CD4-positive, alpha-beta T cell treated with Interleukin-2 at 100 ng/mL for 4 hours (primary cell): Measurements from ENCODE around the gene STX17.
"Not testable (repeated sequence)": the region's sequence is repeated elsewhere in the genome, so short reads cannot be mapped to it uniquely, and the experiment has no call there.

Experiments used
- DNase-seq: peaks from one replicate; pipeline ENCODE4 v3.0.0-alpha.2; 2020; ENCODE audit warnings: low spot score

Gene STX17

GRCh38 chr9:99971410-99971809, 65.0 kb downstream of the STX17 start:
- no peak for DNase-seq

- no peak for DNase-seq
Measured at GRCh38 chr9:99973455-99973854, 67.0 kb downstream of the STX17 start.

- no peak for DNase-seq
Measured at GRCh38 chr9:99977033-99977792, 70.8 kb downstream of the STX17 start.

GRCh38 chr9:99978221-99978620, 71.8 kb downstream of the STX17 start:
- no peak for DNase-seq

- DNase-seq: no peak
Measured at GRCh38 chr9:99980598-99980997, 74.1 kb downstream of the STX17 start.

- DNase-seq: no peak
Measured at GRCh38 chr9:99986642-99987041, 80.2 kb downstream of the STX17 start.

- not testable (repeated sequence) for DNase-seq
Measured at GRCh38 chr9:99990508-99990907, 84.1 kb downstream of the STX17 start.

- DNase-seq: no peak
Measured at GRCh38 chr9:99998266-99998665, 91.8 kb downstream of the STX17 start.

GRCh38 chr9:99998866-99999265, 92.4 kb downstream of the STX17 start:
- no peak for DNase-seq

GRCh38 chr9:99999797-100000196, 93.3 kb downstream of the STX17 start:
- no peak for DNase-seq

- DNase-seq: peak; percentile 60
Measured at GRCh38 chr9:100011062-100011681, 104.7 kb downstream of the STX17 start.

GRCh38 chr9:100012279-100012678, 105.8 kb downstream of the STX17 start:
- DNase-seq: no peak

- DNase-seq: no peak
Measured at GRCh38 chr9:100013573-100013972, 107.1 kb downstream of the STX17 start.

GRCh38 chr9:100014846-100015245, 108.4 kb downstream of the STX17 start:
- DNase-seq: no peak

GRCh38 chr9:100019541-100019940, 113.1 kb downstream of the STX17 start:
- no peak for DNase-seq
